GM18499 (cell line): ENCODE data around the gene DENND2D.

Experiments
- ATAC-seq: cut with Tn5 transposase; IDR thresholded peaks from one replicate; pipeline ENCODE4 v1.9.1; 2021; ENCODE audit warnings: moderate number of reproducible peaks; ENCODE audit not compliant: insufficient read depth, unreplicated experiment

Gene DENND2D, protein sequence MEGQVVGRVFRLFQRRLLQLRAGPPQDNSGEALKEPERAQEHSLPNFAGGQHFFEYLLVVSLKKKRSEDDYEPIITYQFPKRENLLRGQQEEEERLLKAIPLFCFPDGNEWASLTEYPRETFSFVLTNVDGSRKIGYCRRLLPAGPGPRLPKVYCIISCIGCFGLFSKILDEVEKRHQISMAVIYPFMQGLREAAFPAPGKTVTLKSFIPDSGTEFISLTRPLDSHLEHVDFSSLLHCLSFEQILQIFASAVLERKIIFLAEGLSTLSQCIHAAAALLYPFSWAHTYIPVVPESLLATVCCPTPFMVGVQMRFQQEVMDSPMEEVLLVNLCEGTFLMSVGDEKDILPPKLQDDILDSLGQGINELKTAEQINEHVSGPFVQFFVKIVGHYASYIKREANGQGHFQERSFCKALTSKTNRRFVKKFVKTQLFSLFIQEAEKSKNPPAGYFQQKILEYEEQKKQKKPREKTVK

GRCh38 chr1:111199881-111200801, at the start of gene DENND2D:
TSS of gene DENND2D (minus strand) at chr1:111200646. CDS start at chr1:111200459, 187 bp downstream.
- no peak for ATAC-seq

- ATAC-seq: no peak
Measured at GRCh38 chr1:111249960-111250359, 49.5 kb upstream of the DENND2D start.

DNA sequence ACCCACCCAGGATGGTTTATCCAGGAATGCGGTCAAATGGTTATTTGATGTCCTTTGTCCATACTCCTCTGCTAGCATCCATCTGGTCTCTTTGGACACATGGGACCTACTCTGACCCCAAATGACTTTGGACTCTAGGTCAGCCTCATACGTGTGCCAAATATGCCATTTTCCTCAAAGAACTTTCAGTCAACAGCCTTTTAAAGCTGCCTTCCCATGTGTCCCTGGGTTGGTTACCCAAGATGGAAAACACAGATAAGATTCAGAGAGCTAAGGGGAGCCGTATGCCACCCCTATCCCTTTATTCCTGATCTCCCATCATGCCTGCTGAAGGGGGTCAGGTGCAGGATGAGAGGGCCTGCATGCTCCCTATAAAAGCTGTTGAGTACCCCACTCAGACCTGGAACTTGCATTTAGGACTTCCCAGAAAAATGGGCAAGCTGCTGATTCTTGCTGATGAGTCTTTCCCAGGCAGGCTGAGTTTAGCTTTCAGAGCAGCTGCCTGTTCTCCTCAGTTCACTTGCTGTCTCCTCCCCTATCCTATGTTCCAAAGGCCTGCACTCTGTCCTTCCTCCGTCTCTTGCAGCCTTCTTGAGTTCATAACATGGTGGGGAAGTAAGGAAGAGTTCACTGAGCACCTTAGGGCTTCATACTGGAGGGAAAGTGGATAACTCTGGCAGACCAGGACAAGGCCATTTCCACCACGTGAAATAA, 46.8 kb upstream of the DENND2D start:
- no peak for ATAC-seq

DNA sequence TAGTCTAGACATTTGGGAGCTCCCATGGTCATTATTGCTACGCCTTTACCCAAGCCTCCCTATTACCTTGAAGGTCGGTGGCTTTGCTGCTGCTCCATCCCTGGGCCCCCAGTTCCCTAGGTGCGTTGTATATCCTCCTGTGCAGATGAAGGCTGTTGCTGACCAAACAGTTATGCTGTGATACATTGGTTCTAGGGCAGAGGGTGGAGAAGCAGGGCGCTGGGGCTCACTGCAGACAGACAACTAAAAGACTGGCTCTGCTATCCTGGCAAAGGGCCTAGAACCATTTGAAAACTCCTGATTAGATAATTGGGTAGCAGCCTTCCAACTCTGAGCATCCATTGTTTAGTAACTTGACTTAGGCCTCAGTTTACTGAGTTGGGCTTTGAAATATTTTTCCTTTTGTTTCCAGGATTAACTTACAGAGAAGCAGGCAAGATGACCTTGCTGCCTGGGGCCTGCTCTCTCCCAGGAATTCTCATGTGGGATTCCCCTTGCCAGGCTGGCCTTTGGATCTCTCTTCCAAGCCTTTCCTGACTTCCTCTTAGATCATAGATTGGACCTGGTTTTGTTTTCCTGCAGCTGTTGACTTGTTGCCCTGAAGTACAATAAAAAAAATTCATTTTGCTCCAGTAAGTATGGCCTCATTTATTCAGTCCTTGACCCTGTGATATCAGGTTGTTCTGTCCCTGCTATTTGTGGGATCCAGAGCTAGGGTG, 42.5 kb upstream of the DENND2D start:
- no peak for ATAC-seq

GRCh38 chr1:111241797-111242196, 41.4 kb upstream of the DENND2D start:
- no peak for ATAC-seq

DNA sequence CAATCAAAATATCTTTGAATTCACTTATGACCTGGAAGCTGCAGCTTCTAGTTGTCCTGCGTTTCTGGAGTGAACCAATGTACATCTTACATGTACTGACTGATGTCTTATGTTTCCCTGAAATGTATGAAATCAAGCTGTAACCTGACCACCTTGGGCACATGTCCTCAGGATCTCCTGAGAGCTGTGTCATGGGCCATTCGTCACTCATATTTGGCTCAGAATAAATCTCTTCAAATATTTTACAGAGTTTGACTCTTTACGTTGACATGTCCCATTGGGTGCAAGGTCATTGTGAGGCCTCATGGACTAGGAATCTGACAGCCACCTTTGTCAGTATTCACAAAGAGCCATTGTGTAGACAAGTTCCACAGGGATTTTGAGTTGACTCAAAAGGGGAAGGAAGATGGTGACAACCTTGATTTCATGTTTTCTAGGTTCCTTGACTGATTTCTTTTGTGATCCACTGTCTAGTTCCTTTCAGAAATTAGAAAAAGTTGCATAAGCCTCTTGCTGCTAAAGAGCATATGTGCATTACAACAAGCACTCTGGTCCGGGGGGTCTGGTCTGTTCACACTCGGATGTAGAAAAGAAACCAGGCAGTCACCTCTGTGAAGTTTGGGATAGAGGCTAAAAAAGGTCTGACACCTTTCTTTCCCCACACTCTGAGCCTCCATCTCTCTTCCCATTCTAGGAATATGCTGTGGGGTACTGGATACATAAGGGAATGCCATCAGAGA, 37.8 kb upstream of the DENND2D start:
- no peak for ATAC-seq

- no peak for ATAC-seq
Measured at GRCh38 chr1:111236806-111237205, 36.4 kb upstream of the DENND2D start.

DNA sequence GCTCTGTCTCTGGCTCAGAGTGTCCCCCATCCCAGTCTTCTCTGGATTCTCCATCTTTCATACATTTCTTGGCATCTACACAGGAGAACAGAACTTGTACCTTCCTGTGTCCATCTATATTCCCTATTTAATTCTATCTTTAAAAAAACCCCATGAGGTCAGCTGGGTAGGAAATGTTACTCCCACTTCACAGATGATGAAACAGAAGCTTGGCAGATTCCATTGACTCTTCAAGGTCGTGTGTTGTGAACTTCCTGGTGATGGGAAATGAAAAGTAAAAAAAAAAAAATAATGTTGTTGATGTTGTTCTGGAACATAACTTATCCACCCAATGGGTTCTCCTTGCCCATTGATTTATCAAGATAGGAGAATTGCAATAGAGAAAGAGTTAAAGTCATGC, 35.9 kb upstream of the DENND2D start:
- ATAC-seq: no peak

- ATAC-seq: no peak
Measured at GRCh38 chr1:111234866-111235265, 34.4 kb upstream of the DENND2D start.

DNA sequence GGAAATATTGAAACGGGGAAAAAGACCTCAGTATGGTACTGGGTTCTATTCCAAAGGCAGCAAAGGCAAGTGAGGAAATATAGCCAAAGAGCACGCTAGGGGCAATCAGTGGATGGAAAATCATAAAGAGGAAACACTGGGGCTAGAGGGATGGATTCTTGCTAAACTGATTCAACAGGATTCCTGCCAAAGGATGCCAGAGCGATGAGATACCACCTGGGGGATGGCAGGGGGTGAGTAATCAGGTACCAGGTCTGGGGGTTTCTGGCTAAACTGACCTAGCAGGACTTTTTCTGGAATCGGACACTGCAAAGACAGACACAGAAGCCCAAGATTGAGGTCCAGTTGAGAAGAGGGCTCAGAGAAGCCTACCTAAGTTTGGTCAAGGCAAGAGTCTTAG, 33.8 kb upstream of the DENND2D start:
- ATAC-seq: no peak

DNA sequence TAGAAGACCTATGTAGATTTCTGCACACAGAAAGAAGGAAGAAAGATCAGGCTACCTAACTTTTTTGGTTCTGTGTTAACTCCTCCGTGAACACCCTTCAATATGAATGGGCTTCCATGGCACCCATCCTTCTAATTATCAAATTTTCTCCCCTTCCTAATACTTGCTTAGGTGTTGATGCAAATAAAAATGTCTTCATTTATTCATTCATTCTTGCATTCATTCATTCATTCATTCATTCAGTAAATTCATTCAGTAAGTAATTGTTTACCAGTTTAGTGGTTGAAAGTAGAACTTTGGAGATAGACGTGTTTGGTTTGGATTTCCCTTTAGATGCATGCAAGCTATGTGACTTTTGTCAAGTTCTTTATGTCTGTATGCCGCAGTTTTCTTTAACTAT, 31.7 kb upstream of the DENND2D start:
- ATAC-seq: no peak

- no peak for ATAC-seq
Measured at GRCh38 chr1:111228748-111229126, 28.3 kb upstream of the DENND2D start.

GRCh38 chr1:111227851-111228747, 27.7 kb upstream of the DENND2D start:
- ATAC-seq: no peak

GRCh38 chr1:111227434-111227833, 27.0 kb upstream of the DENND2D start, which contains the start of gene CHI3L2:
TSS of gene CHI3L2 (plus strand) at chr1:111227713. CDS start at chr1:111227730, 17 bp downstream.
- no peak for ATAC-seq

DNA sequence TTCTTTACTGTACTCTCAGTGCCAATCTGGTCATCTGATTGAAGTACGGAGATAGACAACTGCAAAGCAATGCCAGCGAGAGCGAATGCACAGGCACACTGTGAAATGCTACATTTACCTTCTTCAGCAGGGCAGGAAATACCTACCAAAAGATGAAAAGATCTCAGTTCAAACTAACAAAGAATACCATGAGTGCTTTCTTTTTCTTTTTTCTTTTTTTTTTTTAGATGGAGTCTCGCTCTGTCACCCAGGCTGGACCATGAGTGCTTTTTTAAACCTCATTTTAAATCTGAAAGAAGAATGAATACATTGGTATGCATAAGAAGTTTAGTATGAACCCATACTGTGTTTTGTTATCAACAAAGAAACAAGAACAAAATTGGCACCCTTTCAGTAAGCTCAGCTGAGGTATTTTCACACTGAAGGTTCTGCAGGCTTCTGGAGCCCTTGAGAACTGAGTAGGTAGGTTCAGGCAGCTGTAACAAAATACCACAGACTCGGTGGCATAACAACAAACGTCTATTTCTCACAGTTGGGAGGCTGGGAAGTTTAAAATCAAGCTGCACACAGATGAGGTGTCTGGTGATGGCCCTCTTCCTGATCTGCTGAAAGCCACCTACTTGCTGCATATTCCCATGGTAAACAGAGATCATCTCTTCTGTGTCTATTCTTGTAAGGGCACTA, 25.4 kb upstream of the DENND2D start:
- no peak for ATAC-seq

DNA sequence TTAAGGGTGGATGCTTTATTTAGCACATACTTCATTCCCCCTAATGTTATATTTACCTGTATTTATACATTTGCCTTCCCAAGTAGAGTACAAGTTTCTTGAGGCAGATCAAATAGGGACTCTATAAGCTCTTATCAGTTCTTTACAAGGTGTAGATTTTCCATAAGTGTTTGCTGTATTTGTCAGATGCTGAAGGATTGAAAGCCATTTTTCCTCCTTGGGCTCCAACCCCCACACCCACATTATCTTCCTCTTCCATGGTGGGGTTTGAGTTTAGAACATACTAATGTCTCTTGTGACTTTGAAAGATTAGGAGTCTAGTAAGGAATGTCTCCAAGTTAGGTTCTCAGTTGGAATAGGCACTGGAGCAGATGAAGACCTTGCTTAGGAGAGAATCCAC, 24.6 kb upstream of the DENND2D start:
- ATAC-seq: no peak

DNA sequence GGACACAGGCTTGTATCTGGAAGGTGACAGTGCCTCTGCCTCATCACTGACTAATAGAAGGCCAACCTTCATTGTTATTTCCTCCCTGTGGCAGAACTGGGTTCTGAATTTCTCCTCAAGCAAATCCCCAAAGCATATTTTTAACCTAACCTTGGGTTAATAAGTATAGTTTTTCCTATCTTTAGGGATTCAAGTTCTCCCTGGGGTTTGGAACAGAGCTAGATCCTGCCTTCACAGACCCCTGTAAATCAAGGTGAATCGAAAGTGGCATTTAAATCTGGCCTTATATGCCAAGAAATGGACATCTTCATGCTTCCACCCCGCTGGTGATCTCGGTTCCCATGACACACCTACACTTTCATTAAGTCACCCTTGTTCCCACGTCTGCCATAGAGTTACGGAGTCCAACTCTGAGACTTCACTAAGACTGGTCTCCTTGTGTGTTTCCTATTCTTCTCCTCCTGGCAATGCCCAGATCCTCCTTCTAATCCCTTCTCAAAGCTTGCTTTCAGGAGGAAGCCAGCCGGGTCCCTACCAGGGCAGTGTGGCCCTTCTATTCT, 22.8 kb upstream of the DENND2D start:
- ATAC-seq: no peak
